Islet precursor cell (in vitro differentiated cells): ENCODE measurements around the gene CUX1.
"Not testable (repeated sequence)": the region's sequence is repeated elsewhere in the genome, so short reads cannot be mapped to it uniquely, and the experiment has no call there.

Experiments
- DNase-seq: peaks from one replicate; pipeline ENCODE4 v3.0.0-alpha.2; 2018

The CUX1 gene

DNA sequence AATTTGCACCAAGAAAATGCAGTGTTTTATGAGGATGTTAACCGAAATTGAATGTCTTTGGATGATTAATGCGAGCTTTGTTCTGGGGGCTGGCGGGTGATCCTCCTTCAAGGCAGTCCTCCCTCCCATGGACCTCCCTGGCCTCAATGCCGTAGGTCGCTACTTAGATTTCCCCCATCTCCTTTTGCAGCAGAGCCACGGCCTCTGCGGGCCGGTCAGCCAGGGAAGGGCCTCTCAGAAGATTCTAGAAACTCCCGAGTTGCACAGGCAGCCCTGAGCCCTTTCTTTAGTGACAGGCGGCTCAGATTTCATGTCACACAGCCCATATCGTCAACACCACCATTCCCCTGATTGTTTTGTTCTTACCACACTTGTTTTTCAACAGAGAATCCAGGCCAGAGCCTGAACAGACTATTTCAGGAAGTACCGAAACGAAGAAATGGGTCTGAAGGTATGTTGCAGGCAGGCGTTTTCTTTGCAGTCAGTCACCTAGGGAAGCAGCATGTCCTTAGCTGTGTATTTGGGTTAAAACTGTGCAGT is 381.1 kb downstream of the CUX1 start:
- DNase-seq: no peak

- no peak for DNase-seq
Observed at GRCh38 chr7:102201576-102201975, 384.1 kb downstream of the CUX1 start.

DNA sequence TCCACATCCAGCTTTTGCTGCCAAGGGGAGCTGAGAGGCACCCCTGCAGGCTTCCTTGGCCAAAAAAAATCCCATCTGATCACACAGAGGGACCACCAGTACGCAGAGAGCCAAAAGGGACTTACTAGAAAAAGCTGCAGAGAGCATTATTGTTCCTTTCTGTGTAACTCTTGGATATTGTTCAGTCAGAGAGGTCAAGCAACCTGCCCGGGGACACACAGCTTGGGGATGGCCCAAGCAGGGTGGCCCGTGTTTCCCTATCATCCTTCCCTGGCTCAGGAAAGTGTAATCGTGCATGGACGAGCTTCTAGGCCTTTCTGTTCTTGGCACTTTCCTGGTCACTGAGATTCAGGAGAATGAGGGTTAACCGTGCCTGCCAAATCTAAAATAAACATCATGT is 385.1 kb downstream of the CUX1 start:
- no peak for DNase-seq

DNA sequence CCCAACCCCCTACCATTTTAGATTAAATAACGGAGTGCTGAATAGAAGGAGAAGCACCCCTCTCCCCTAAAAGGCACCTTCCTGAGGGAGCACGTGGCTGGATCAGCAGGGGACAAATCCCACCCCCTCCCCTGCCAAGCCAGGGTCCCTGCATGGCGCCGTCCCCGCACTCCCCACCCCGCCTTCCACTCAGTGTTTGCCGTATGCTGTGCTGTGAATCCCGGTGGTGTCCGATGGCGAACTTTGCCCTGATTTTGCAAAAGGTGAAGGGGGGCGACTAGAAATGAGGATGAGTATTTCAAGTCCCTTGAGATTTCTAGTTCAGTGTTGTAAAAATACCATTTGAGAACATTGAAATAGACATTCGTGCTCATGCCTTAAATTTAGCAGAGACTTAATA is 385.8 kb downstream of the CUX1 start:
- no peak for DNase-seq

GRCh38 chr7:102204212-102204611 is 386.8 kb downstream of the CUX1 start:
- no peak for DNase-seq

DNA sequence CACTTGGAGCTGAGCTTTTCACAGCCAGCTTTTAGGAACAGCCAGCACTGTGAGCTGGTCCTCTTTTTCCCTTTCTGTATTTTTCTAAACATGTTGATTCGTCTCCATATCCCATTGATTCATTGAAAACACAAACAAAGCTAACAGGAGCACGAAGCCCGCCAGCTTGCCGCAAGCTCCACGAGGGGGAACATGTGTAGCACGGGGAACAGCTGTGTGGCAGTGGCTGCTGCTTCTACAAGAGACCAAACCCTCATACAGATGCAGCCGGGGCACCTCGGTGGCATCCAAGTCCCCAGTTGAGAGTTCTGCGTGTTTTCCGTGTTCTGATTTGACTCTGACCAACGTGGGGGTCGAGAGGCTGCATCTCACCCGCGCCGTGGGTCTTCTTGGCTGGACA is 388.5 kb downstream of the CUX1 start:
- no peak for DNase-seq

- DNase-seq: no peak
Observed at GRCh38 chr7:102208826-102209225, 391.4 kb downstream of the CUX1 start.

DNA sequence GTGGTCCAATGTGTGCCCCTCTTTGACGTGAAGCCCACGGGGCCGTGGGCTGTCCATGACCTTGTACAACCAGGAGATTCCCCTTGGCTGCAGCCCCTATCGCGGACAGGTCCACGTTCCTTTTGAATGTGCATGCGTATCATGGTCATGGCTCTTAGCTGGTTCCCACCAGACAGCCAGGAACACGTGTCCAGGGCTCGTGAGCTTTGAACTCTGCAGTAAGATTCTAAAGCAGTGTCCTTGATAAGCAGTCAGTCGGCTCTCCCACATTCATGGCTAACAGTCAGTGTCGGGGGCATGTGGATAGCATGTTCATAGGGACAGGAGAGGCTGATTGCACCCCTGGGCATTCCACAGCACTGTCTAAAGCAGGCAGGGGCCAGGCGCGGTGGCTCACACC is 393.4 kb downstream of the CUX1 start:
- no peak for DNase-seq

DNA sequence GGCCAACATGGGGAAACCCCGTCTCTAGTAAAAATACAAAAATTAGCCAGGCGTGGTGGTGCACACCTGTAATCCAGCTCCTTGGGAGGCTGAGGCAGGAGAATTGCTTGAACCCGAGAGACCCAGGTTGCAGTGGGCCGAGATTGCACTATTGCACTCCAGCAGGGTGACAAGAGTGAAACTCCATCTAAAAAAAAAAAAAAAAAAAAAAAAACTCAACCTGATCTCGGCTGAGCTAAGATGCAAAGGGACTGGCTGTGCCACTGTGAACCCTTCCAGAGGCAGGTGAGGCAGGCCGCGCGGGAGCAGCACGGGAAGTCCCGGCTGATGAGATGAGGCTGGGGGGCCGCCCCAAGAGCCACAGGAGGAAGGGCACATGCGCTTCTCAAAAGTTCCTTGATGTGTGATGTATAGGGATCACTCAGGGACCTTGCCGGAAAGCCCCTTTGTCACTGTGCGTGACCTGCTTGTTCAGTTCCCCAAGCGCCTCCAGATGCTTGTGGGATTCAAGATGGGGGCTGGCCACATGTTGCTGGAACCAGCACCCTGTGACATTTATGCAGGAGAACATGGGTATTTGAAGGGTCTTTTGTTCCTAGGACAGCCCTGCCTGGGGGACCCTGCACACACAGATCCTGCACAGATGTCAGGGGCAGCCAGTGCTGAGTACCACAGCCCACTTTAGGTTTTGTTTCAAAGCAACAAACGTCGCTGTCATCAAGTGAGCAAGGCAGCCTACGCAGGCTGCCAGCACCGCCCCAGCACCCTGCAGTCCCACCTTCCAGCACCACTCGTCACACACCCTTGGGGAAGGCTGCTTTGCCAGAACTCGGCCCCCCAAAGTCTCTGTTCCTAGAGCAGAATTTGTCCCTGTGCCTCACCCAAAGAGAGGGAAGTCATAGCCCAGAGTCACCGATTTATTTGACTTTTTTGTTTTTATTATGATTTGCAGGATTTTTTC is 394.4 kb downstream of the CUX1 start:
- DNase-seq: no peak

GRCh38 chr7:102214477-102215072 is 397.1 kb downstream of the CUX1 start:
- DNase-seq: no peak

- DNase-seq: no peak
Observed at GRCh38 chr7:102215256-102215655, 397.8 kb downstream of the CUX1 start.

DNA sequence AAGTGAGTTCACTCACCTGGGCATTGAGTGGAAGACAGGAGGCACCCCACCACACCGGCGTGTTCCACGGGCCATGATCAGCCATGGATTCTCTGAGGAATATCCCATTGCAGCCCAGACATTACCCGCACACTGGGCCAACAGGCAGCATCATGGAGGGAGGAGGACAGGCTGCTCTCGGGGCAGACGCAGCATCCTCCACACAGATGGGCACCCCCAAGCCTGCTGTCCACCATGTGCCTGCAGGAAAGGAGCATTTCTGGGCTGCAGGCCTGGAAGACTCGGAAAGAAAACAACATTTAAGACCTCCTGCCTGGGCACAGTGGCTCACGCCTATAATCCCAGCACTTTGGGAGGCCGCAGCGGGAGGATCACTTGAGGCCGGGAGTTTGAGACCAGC is 398.3 kb downstream of the CUX1 start:
- no peak for DNase-seq

GRCh38 chr7:102216573-102217314 is 399.3 kb downstream of the CUX1 start:
- DNase-seq: no peak

DNA sequence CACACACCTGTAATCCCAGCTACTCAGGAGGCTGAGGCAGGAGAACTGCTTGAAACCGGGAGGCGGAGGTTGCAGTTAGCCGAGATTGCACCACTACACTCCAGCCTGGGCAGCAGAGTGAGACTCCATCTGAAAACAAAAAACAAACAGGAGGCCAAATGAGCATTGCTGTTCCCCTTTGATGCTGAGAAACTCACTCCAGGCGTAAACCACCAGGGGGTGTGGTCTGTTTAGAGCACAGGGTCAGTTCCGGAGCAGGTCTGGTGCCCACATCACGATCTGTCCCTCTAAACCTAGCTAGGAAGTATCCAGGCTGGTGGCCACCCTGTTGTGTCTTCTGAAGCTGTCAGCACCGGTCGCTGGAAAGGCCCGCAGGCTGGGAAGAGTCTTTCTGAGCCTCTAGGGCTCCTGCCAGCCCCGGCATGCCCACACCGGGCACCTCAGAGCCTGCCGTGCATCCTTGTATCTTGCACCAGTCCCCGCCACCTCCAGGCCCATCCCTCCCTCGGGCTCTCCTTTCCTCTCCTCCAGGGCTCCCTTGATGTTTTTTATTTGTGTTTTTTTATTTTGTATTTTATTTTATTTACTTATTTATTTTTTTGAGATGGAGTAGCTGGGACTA is 402.9 kb downstream of the CUX1 start:
- no peak for DNase-seq

- DNase-seq: no peak
Observed at GRCh38 chr7:102220960-102221800, 403.8 kb downstream of the CUX1 start.

DNA sequence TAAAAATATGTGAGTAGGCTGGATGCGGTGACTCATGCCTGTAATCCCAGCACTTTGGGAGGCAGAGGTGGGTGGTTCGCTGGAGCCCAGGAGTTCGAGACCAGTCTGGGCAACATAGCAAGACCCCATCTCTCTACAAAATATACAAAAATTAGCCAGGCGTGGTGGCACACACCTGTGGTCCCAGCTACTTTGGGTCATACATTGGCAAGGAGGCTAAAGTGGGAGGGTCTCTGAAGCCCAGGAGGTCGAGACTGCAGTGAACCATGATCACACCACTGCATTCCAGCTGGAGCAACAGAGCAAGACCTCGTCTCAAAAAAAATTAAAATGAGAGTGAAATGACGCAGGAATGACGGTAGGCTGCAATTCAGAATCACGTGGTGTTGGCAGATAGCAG is 404.5 kb downstream of the CUX1 start:
- no peak for DNase-seq

DNA sequence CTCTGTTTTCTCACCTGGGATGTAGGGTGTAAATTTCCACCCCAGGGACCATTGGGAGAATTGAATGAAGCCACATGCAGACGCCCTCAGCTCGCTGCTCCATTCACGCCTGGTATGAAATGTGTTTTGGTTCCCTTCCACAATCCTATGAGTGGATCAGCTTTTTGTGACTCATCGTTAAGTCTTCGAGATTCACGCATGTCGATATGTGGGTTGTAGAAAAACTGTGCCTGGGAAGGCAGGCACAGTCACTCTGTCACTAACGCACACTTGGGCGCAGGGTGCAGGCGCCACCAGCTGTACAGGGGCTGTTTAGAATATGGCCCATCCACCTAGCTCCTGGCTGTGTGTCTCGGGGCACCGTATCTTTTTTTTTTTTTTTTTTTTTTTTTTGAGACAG is 405.0 kb downstream of the CUX1 start:
- DNase-seq: no peak

GRCh38 chr7:102223184-102223583 is 405.8 kb downstream of the CUX1 start:
- no peak for DNase-seq

GRCh38 chr7:102225025-102225424 is 407.6 kb downstream of the CUX1 start:
- no peak for DNase-seq

GRCh38 chr7:102227371-102227770 is 409.9 kb downstream of the CUX1 start:
- no peak for DNase-seq

- DNase-seq: no peak
Observed at GRCh38 chr7:102228935-102229334, 411.5 kb downstream of the CUX1 start.

DNA sequence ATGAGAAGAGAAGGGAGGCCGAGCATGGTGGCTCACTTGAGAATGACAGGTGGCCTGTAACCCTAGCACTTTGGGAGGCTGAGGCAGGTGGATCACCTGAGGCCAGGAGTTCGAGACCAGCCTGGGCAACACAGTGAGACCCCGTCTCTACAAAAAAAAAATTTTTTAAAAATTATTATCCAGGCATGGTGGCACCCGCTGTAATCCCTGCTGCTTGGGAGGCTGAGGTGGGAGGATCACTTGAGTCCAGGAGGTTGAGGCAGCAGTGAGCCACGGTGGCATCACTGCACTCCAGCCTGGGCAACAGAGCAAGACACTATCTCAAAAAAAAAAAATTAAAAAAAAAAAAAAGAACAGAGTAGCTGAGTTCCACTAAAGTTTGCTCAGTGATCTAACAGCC is 412.7 kb downstream of the CUX1 start:
- DNase-seq: not testable (repeated sequence)
